Stimulated activated CD8-positive, alpha-beta memory T cell treated with anti-CD3 and anti-CD28 coated beads, Interleukin-4, amount 100 ng/mL, for 1 hour (primary cell): ENCODE measurements around the gene GUCY1A2.
"Not testable (repeated sequence)": the region's sequence is repeated elsewhere in the genome, so short reads cannot be mapped to it uniquely, and the experiment has no call there.

ENCODE experiments used
- DNase-seq, 2 donors: peaks; one replicate each; pipeline ENCODE4 v3.0.0-alpha.2; 2020; ENCODE audit warnings: low read depth in 2 of 2, low spot score in 1 of 2

Gene GUCY1A2

GRCh38 chr11:106943089-106943488 is 75.2 kb downstream of the GUCY1A2 start:
- no peak for DNase-seq

- no peak for DNase-seq
Observed at GRCh38 chr11:106939157-106939556, 79.1 kb downstream of the GUCY1A2 start.

GRCh38 chr11:106937111-106937510 is 81.2 kb downstream of the GUCY1A2 start:
- no peak for DNase-seq

GRCh38 chr11:106925245-106925644 is 93.0 kb downstream of the GUCY1A2 start:
- DNase-seq, result no peak

- no peak for DNase-seq
Observed at GRCh38 chr11:106920899-106921509, 97.3 kb downstream of the GUCY1A2 start.

GRCh38 chr11:106917973-106918372 is 100.3 kb downstream of the GUCY1A2 start:
- DNase-seq, result no peak

GRCh38 chr11:106914409-106914808 is 103.9 kb downstream of the GUCY1A2 start:
- DNase-seq, result no peak

- DNase-seq, result no peak
Observed at GRCh38 chr11:106913141-106913540, 105.1 kb downstream of the GUCY1A2 start.

- no peak for DNase-seq
Observed at GRCh38 chr11:106904826-106905225, 113.5 kb downstream of the GUCY1A2 start.

GRCh38 chr11:106889718-106890117 is 128.6 kb downstream of the GUCY1A2 start:
- no peak for DNase-seq

GRCh38 chr11:106888386-106888785 is 129.9 kb downstream of the GUCY1A2 start:
- DNase-seq, result no peak

GRCh38 chr11:106883693-106884092 is 134.6 kb downstream of the GUCY1A2 start:
- DNase-seq, result not testable (repeated sequence)

- no peak for DNase-seq
Observed at GRCh38 chr11:106879832-106880546, 138.3 kb downstream of the GUCY1A2 start.

GRCh38 chr11:106879029-106879428 is 139.2 kb downstream of the GUCY1A2 start:
- no peak for DNase-seq

- DNase-seq, result no peak
Observed at GRCh38 chr11:106875013-106875412, 143.3 kb downstream of the GUCY1A2 start.

- DNase-seq, result no peak
Observed at GRCh38 chr11:106872246-106872645, 146.0 kb downstream of the GUCY1A2 start.

GRCh38 chr11:106858200-106858599 is 160.1 kb downstream of the GUCY1A2 start:
- no peak for DNase-seq

- DNase-seq, result no peak
Observed at GRCh38 chr11:106856566-106856965, 161.7 kb downstream of the GUCY1A2 start.

- no peak for DNase-seq
Observed at GRCh38 chr11:106854429-106854828, 163.8 kb downstream of the GUCY1A2 start.

GRCh38 chr11:106853850-106854401 is 164.3 kb downstream of the GUCY1A2 start:
- no peak for DNase-seq

GRCh38 chr11:106852779-106853178 is 165.5 kb downstream of the GUCY1A2 start:
- no peak for DNase-seq

- no peak for DNase-seq
Observed at GRCh38 chr11:106848526-106848925, 169.8 kb downstream of the GUCY1A2 start.

GRCh38 chr11:106842134-106842533 is 176.1 kb downstream of the GUCY1A2 start:
- no peak for DNase-seq
